NOMO-1 (cell line): Measurements from ENCODE around the gene CACNA1D.

Experiments used
- DNase-seq, 2 experiments: peaks; one replicate each; lab custom pipeline; 2025; ENCODE audit not compliant: unreplicated experiment in 2 of 2; lab: John Stamatoyannopoulos, UW

CACNA1D gene

GRCh38 chr3:53495146-53495519 is 722 bp downstream of the CACNA1D start:
- no peak for DNase-seq

GRCh38 chr3:53495520-53496391 is 1.3 kb downstream of the CACNA1D start:
- no peak for DNase-seq

GRCh38 chr3:53496392-53496670 is 1.9 kb downstream of the CACNA1D start:
- no peak for DNase-seq

- no peak for DNase-seq
Observed at GRCh38 chr3:53496984-53497383, 2.6 kb downstream of the CACNA1D start.

GRCh38 chr3:53498806-53499641 is 4.6 kb downstream of the CACNA1D start:
- DNase-seq: no peak

- no peak for DNase-seq
Observed at GRCh38 chr3:53500165-53500777, 5.9 kb downstream of the CACNA1D start.

- DNase-seq: no peak
Observed at GRCh38 chr3:53501178-53501577, 6.8 kb downstream of the CACNA1D start.

- no peak for DNase-seq
Observed at GRCh38 chr3:53502737-53503136, 8.3 kb downstream of the CACNA1D start.

GRCh38 chr3:53503195-53503594 is 8.8 kb downstream of the CACNA1D start:
- DNase-seq: peak in 1 of 2 experiments; percentile 4

- DNase-seq: no peak
Observed at GRCh38 chr3:53506110-53506762, 11.8 kb downstream of the CACNA1D start.

GRCh38 chr3:53506763-53507145 is 12.3 kb downstream of the CACNA1D start:
- DNase-seq: no peak

GRCh38 chr3:53509494-53509893 is 15.1 kb downstream of the CACNA1D start:
- DNase-seq: no peak

GRCh38 chr3:53510508-53510907 is 16.1 kb downstream of the CACNA1D start:
- no peak for DNase-seq

- DNase-seq: no peak
Observed at GRCh38 chr3:53511246-53511645, 16.8 kb downstream of the CACNA1D start.

GRCh38 chr3:53513556-53514190 is 19.3 kb downstream of the CACNA1D start:
- no peak for DNase-seq

- no peak for DNase-seq
Observed at GRCh38 chr3:53516339-53516738, 21.9 kb downstream of the CACNA1D start.

- peak; percentile 47 to 59 for DNase-seq
Observed at GRCh38 chr3:53518495-53518981, 24.1 kb downstream of the CACNA1D start.

GRCh38 chr3:53519065-53519709 is 24.8 kb downstream of the CACNA1D start:
- peak in 1 of 2 experiments; percentile 67 for DNase-seq

GRCh38 chr3:53523346-53523745 is 28.9 kb downstream of the CACNA1D start:
- no peak for DNase-seq

GRCh38 chr3:53524566-53524965 is 30.2 kb downstream of the CACNA1D start:
- DNase-seq: no peak
